MCF 10A (cell line): ENCODE results near the gene PKN2. TPM values are rescaled to one million over a fixed set of nuclear protein-coding genes. Genes with fewer than 3 reads are reported as not detected.

Source experiments
- BruUV-seq: library from RNA; stranded (reverse); fragments of 400-500 nt; replicated peaks from 2 replicates; lab custom pipeline; 2021; lab: Mats Ljungman, UMichigan
- CTCF ChIA-PET: fragments of 300-600 bp; sonication (Branson Sonifier 250); formaldehyde crosslinking; extraction: SDS; loops from one replicate; lab custom pipeline; 2021; ENCODE audit warnings: antibody characterized with exemption, inconsistent platforms; lab: Yijun Ruan, JAX
- POLR2A ChIA-PET: fragments of 300-600, 350-650 bp; sonication (Branson Sonifier 250); formaldehyde crosslinking; extraction: SDS; loops from one replicate; lab custom pipeline; 2020; ENCODE audit warnings: antibody characterized with exemption, inconsistent platforms; lab: Yijun Ruan, JAX
- DNase-seq: peaks from one replicate; pipeline ENCODE4 v3.0.0-alpha.2; 2018; ENCODE audit not compliant: unreplicated experiment
- H3K27ac Mint-ChIP-seq: one replicate; pipeline ENCODE4 v1.8.0; 2022; ENCODE audit warnings: mild to moderate bottlenecking, low read depth, mixed read lengths; ENCODE audit not compliant: unreplicated experiment
- H3K27me3 Mint-ChIP-seq: one replicate; pipeline ENCODE4 v1.8.0; 2022; ENCODE audit warnings: mixed read lengths; ENCODE audit not compliant: insufficient read depth, unreplicated experiment
- H3K36me3 Mint-ChIP-seq: one replicate; pipeline ENCODE4 v1.8.0; 2022; ENCODE audit warnings: mild to moderate bottlenecking, moderate library complexity, mixed read lengths; ENCODE audit not compliant: insufficient read depth, unreplicated experiment
- H3K4me1 Mint-ChIP-seq: one replicate; pipeline ENCODE4 v1.8.0; 2022; ENCODE audit warnings: mixed read lengths; ENCODE audit not compliant: insufficient read depth, unreplicated experiment
- H3K4me3 Mint-ChIP-seq: one replicate; pipeline ENCODE4 v1.8.0; 2022; ENCODE audit warnings: mild to moderate bottlenecking, moderate library complexity, mixed read lengths; ENCODE audit not compliant: unreplicated experiment
- H3K9me3 Mint-ChIP-seq: one replicate; pipeline ENCODE4 v1.8.0; 2022; ENCODE audit warnings: mixed read lengths; ENCODE audit not compliant: unreplicated experiment
- CTCF ChIP-seq: fragments of 200-600 bp; IDR thresholded peaks from one replicate; pipeline ENCODE4 v1.8.0; 2022; ENCODE audit warnings: antibody characterized with exemption, mild to moderate bottlenecking; ENCODE audit not compliant: unreplicated experiment
- intact Hi-C: fragments of 100-400 bp; cut with micrococcal nuclease; formaldehyde crosslinking; loops from 2 replicates; pipeline ENCODE4 v1.14.1; 2022
- total RNA-seq: library from RNA; stranded (reverse); gene quantifications from 2 replicates; pipeline ENCODE4 v1.2.3, GENCODE V29; 2022

Gene PKN2
- total RNA-seq, 1 experiment from 2014 or later, result 40.2 TPM

DNA sequence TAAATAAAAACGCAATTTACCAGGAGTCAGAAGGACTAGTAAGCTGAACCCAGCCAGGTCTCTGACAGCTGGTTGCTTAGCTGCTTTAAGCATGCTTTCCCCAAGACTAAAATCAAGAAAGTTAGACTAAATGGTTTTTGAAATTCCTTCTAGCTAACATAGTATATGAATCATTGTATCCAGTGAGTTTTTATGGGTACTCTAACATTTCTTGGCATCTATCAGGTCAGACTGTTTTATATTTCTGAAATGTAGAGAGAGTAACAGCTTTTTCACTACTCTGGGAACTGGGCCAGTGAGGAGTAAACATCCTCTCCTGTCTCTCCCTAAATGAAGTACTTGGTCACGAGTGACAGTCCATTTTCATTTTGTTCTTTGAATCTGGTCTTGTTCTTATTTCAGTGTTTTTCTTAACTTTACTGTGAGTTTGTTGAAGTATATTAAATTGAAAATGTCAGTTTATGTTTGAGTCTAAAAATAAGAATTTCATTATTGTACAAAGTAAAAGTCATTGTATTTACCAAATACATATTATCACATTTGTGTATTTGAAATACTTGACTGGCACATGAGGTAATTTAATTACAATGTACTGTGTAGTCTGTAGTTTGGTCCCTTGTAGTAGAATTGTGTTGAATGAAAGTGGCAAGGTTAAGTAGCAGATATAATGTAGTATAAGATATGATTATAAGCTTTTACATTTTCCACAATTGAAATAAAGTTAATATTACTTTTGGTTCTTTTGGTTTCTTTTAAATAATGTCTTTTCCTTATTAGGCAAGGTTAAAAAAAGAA lies 47.6 kb downstream of the PKN2 start:
- POLR2A ChIA-PET, result interaction anchor here (0.5 to 2.6 kb wide), 5 partner anchors 11 to 70 kb away, joined by 3 to 33 read pairs (median 4); partner anchors contain the start of gene PKN2
- TF ChIP-seq CTCF, result no peak
- Mint-ChIP-seq H3K4me3 (peak overlapping the region; percentile 62), H3K36me3 (peaks cover 12% of the 10 kb centered on the region), H3K27me3 (no peaks in the 10 kb centered on the region), H3K27ac (peak overlapping the region; percentile 77), H3K4me1 (peaks cover 14% of the 10 kb centered on the region), H3K9me3 (peaks cover 7% of the 10 kb centered on the region)
- CTCF ChIA-PET, result interaction anchor here (0.7 kb wide), 1 partner anchor 98 kb away, joined by 3 read pairs; no protein-coding TSS in a partner anchor
- intact Hi-C loops, result loop anchor here (2.0 to 10.0 kb wide), 2 partner anchors 47 to 93 kb away; partner anchors contain the start of gene PKN2
- no TSS peak for BruUV-seq
- peak; percentile 65 for DNase-seq

GRCh38 chr1:88735382-88735781 lies 51.3 kb downstream of the PKN2 start:
- Mint-ChIP-seq H3K27me3 (no peaks in the 10 kb centered on the region), H3K4me1 (peaks cover 9% of the 10 kb centered on the region), H3K36me3 (no peaks in the 10 kb centered on the region), H3K27ac (no peak overlapping the region), H3K9me3 (peaks cover 7% of the 10 kb centered on the region), H3K4me3 (no peak overlapping the region)
- BruUV-seq, result no TSS peak
- intact Hi-C loops, result loop anchor here (5.0 to 10.0 kb wide), 2 partner anchors 89 to 202 kb away; no protein-coding TSS in a partner anchor
- ChIA-PET CTCF (interaction anchor here (0.6 to 2.3 kb wide), 16 partner anchors 10 to 313 kb away, joined by 3 to 17 read pairs (median 3); no protein-coding TSS in a partner anchor), POLR2A (interaction anchor here (0.7 to 1.4 kb wide), 3 partner anchors 12 to 51 kb away, joined by 3 to 5 read pairs (median 4); partner anchors contain the start of gene PKN2)
- no peak for TF ChIP-seq CTCF
- DNase-seq, result no peak

DNA sequence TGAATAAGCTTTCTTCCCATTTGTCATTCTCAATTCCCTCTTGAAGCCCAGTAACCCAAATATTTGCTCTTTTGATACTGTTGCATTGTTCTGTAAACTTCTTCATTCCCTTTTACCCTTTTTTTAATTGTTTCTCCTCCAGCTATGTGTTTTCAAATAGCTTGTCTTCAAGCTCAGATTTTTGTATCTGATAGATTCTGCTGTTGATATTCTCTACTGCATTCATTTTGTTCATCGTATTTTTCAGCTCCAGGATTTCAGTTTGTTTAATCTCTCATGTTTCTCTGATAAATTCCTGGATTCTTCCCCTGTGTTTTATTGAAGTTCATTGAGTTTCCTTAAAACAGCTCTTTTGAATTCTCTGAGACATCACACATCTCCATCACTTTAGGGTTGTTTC lies 51.8 kb downstream of the PKN2 start:
- POLR2A ChIA-PET, result interaction anchor here (0.9 to 1.4 kb wide), 2 partner anchors 41 to 52 kb away, joined by 4 to 5 read pairs; partner anchors contain the start of gene PKN2
- Mint-ChIP-seq H3K4me3 (no peak overlapping the region), H3K4me1 (peaks cover 8% of the 10 kb centered on the region)

More for the DNA sequence above, 51.8 kb downstream of the PKN2 start:
- CTCF ChIA-PET, result interaction anchor here (0.6 to 2.3 kb wide), 23 partner anchors 9 to 314 kb away, joined by 3 to 17 read pairs (median 4); no protein-coding TSS in a partner anchor
- TF ChIP-seq CTCF, result no peak
- H3K9me3 Mint-ChIP-seq, result peaks cover 7% of the 10 kb centered on the region
- no peaks in the 10 kb centered on the region for H3K27me3 Mint-ChIP-seq
- no peaks in the 10 kb centered on the region for H3K36me3 Mint-ChIP-seq
- BruUV-seq, result no TSS peak
- no peak for DNase-seq
- no peak overlapping the region for H3K27ac Mint-ChIP-seq
- intact Hi-C loops, result loop anchor here (5.0 to 10.0 kb wide), 2 partner anchors 89 to 201 kb away; no protein-coding TSS in a partner anchor
